Stimulated activated CD8-positive, alpha-beta memory T cell treated with anti-CD3 and anti-CD28 coated beads, Interleukin-4, amount 100 ng/mL, for 24 hours (primary cell): ENCODE results near the gene MICU1.
"Not testable (repeated sequence)": the region's sequence is repeated elsewhere in the genome, so short reads cannot be mapped to it uniquely, and the experiment has no call there.

Experiments used
- DNase-seq: peaks from one replicate; pipeline ENCODE4 v3.0.0-alpha.2; 2020; ENCODE audit warnings: low read depth

MICU1 gene

GRCh38 chr10:72557362-72557761 lies 68.5 kb downstream of the MICU1 start:
- DNase-seq, result no peak

- no peak for DNase-seq
These were observed 73.0 kb downstream of the MICU1 start for GRCh38 chr10:72552857-72553256.

- DNase-seq, result no peak
These were observed 75.6 kb downstream of the MICU1 start for GRCh38 chr10:72550239-72550638.

GRCh38 chr10:72545546-72545945 lies 80.3 kb downstream of the MICU1 start:
- DNase-seq, result no peak

- DNase-seq, result not testable (repeated sequence)
These were observed 82.0 kb downstream of the MICU1 start for GRCh38 chr10:72543855-72544254.

GRCh38 chr10:72542396-72542815 lies 83.5 kb downstream of the MICU1 start:
- DNase-seq, result no peak

- no peak for DNase-seq
These were observed 84.5 kb downstream of the MICU1 start for GRCh38 chr10:72541337-72541736.

- no peak for DNase-seq
These were observed 85.6 kb downstream of the MICU1 start for GRCh38 chr10:72540193-72540807.

GRCh38 chr10:72539137-72539536 lies 86.7 kb downstream of the MICU1 start:
- DNase-seq, result no peak

GRCh38 chr10:72525689-72526088 lies 100.2 kb downstream of the MICU1 start:
- DNase-seq, result no peak

- DNase-seq, result no peak
These were observed 100.6 kb downstream of the MICU1 start for GRCh38 chr10:72525277-72525676.

- no peak for DNase-seq
These were observed 101.4 kb downstream of the MICU1 start for GRCh38 chr10:72524489-72524888.

- DNase-seq, result no peak
These were observed 101.9 kb downstream of the MICU1 start for GRCh38 chr10:72523932-72524396.

- no peak for DNase-seq
These were observed 102.8 kb downstream of the MICU1 start for GRCh38 chr10:72523062-72523461.

GRCh38 chr10:72517244-72517643 lies 108.6 kb downstream of the MICU1 start:
- no peak for DNase-seq

- no peak for DNase-seq
These were observed 110.4 kb downstream of the MICU1 start for GRCh38 chr10:72515455-72515854.

- no peak for DNase-seq
These were observed 112.0 kb downstream of the MICU1 start for GRCh38 chr10:72513910-72514309.

GRCh38 chr10:72511459-72511858 lies 114.4 kb downstream of the MICU1 start:
- no peak for DNase-seq

- no peak for DNase-seq
These were observed 115.9 kb downstream of the MICU1 start for GRCh38 chr10:72509941-72510340.

- no peak for DNase-seq
These were observed 116.6 kb downstream of the MICU1 start for GRCh38 chr10:72509206-72509799.

- no peak for DNase-seq
These were observed 117.8 kb downstream of the MICU1 start for GRCh38 chr10:72508033-72508432.

- DNase-seq, result no peak
These were observed 119.4 kb downstream of the MICU1 start for GRCh38 chr10:72506474-72506873.

GRCh38 chr10:72505435-72505834 lies 120.4 kb downstream of the MICU1 start:
- DNase-seq, result no peak
